AG04450 (cell line): ENCODE measurements around the gene RPTOR. TPM values are rescaled to one million over a fixed set of nuclear protein-coding genes. Genes with fewer than 3 reads are reported as not detected.
"Not testable (repeated sequence)": the region's sequence is repeated elsewhere in the genome, so short reads cannot be mapped to it uniquely, and the experiment has no call there.

Experiments used
- CTCF ChIA-PET: fragments of 300-600, 350-600 bp; formaldehyde crosslinking; extraction: SDS; loops from one replicate; lab custom pipeline; 2022; ENCODE audit warnings: antibody characterized with exemption, inconsistent platforms; lab: Charles Lee
- POLR2A ChIA-PET: fragments of 350-600 bp; formaldehyde crosslinking; extraction: SDS; loops from one replicate; lab custom pipeline; 2021; ENCODE audit warnings: antibody characterized with exemption, inconsistent platforms; lab: Yijun Ruan, JAX
- DNase-seq: peaks from one replicate; pipeline ENCODE4 v3.0.0-alpha.2; 2011; ENCODE audit warnings: low read depth, low spot score
- H3K27ac ChIP-seq: one replicate; pipeline ENCODE4 v1.5.1; 2012; ENCODE audit warnings: low read depth, low read length, control low read depth
- H3K27me3 ChIP-seq: one replicate; pipeline ENCODE4 v1.6.0; 2012; ENCODE audit warnings: low read length; ENCODE audit not compliant: control insufficient read depth, insufficient read depth
- H3K4me3 ChIP-seq: 2 replicates; pipeline ENCODE4 v1.5.1; 2011; ENCODE audit warnings: mild to moderate bottlenecking, low read depth, low read length, control low read depth
- H3K9me3 ChIP-seq: 2 replicates; pipeline ENCODE4 v1.5.1; 2012; ENCODE audit warnings: low read length; ENCODE audit not compliant: control insufficient read depth, insufficient read depth
- polyA plus RNA-seq: library from polyadenylated mRNA; depleted of rRNA; stranded (reverse); fragments of >200 nt; gene quantifications from 2 replicates; pipeline ENCODE4 v1.2.3, GENCODE V29; 2011
- TF ChIP-seq, protein P1 (sequence below): IDR thresholded peaks from 2 replicates; pipeline ENCODE4 v1.5.1; 2011; ENCODE audit warnings: low read depth, low read length, control low read depth, inconsistent platforms

RPTOR gene
- polyA plus RNA-seq, 1 experiment = 6.2 TPM

DNA sequence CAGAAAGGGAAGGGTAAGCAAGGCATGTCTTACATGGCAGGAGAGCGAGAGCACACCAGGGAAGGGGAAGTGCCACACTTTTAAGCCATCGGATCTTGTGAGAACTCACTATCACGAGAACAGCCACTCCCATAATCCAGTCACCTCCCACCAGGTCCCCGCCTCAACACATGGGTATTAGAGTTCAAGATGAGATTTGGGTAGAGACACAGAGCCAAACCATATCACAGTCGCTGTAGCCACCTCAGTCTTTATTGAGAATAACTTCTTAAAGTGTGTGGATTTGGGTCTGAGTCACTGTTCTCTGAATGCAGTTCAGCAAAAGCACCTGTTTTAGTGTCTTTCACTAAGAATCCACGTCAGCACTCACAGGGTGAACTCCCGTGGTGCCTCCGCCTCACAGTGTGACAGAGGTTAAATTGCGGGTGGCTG lies 251.8 kb downstream of the RPTOR start:
- Histone ChIP-seq H3K9me3 (no peaks in the 10 kb centered on the region; the same call in 1 of the 2 replicates), H3K4me3 (no peak overlapping the region), H3K27ac (no peak overlapping the region), H3K27me3 (no peaks in the 10 kb centered on the region)
- CTCF ChIA-PET = no interaction called here
- TF ChIP-seq, protein P1, sequence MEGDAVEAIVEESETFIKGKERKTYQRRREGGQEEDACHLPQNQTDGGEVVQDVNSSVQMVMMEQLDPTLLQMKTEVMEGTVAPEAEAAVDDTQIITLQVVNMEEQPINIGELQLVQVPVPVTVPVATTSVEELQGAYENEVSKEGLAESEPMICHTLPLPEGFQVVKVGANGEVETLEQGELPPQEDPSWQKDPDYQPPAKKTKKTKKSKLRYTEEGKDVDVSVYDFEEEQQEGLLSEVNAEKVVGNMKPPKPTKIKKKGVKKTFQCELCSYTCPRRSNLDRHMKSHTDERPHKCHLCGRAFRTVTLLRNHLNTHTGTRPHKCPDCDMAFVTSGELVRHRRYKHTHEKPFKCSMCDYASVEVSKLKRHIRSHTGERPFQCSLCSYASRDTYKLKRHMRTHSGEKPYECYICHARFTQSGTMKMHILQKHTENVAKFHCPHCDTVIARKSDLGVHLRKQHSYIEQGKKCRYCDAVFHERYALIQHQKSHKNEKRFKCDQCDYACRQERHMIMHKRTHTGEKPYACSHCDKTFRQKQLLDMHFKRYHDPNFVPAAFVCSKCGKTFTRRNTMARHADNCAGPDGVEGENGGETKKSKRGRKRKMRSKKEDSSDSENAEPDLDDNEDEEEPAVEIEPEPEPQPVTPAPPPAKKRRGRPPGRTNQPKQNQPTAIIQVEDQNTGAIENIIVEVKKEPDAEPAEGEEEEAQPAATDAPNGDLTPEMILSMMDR = no peak
- POLR2A ChIA-PET = no interaction called here
- no peak for DNase-seq

DNA sequence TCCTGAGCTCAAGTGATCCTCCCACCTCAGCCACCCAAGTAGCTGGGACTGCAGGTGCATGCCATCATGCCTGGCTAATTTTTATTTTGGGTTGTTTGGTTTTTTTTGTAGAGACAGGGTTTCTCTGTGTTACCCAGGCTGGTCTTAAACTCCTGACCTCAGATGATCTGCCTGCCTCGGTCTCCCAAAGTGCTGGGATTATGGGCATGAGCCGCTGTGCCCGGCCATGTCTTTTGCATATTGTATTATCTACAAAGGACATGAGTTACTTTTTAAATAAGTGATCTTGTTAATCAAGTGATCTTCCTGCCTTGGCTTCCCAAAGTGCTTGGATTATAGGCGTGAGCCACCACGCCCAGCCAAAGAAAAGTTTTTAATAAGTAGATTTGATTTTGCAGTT lies 252.6 kb downstream of the RPTOR start:
- H3K9me3 ChIP-seq, DNase-seq, POLR2A ChIA-PET, H3K27ac ChIP-seq, H3K27me3 ChIP-seq, CTCF ChIA-PET, H3K4me3 ChIP-seq: not testable (repeated sequence)

DNA sequence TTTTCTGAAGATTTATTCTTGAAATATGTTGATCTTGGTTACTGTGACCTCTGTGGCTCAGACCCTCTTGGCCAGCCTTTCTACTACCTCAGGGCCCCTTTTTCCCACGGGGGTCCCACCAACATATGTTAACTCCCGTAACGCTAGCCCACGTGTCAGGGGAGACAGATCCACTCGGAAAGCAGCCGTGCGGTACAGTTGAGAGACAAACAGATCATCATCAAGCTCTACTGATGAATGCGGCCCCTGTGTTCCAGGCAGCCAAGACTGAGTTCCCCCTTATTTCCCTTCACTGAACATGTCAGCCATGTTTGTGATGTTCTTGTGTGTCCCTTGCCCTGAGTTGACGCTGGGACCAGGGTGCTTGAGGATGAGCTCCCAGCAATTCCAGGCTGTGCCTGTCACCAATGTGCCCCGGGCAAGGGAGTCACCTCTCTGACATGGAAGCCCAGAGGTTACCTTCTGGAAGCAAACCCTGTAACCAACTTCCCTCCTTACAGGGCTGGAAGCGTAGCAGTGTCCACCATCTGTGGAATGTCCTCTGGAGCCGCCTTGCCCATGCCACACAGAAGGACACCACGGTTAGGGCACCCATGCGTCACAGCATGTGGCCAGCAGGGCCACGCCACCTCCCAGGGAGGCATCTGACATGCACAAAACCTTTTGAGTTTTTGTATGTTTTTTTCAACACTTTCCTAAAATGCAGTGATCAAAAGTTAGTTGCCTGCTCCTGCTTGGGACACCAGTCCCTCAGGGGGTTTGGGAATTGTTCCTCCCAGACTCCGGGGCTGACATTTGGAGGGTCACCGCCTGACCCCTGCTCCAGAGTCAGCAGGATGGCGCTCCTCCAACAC lies 253.3 kb downstream of the RPTOR start:
- CTCF ChIA-PET = no interaction called here
- H3K27ac ChIP-seq = no peak overlapping the region

DNA sequence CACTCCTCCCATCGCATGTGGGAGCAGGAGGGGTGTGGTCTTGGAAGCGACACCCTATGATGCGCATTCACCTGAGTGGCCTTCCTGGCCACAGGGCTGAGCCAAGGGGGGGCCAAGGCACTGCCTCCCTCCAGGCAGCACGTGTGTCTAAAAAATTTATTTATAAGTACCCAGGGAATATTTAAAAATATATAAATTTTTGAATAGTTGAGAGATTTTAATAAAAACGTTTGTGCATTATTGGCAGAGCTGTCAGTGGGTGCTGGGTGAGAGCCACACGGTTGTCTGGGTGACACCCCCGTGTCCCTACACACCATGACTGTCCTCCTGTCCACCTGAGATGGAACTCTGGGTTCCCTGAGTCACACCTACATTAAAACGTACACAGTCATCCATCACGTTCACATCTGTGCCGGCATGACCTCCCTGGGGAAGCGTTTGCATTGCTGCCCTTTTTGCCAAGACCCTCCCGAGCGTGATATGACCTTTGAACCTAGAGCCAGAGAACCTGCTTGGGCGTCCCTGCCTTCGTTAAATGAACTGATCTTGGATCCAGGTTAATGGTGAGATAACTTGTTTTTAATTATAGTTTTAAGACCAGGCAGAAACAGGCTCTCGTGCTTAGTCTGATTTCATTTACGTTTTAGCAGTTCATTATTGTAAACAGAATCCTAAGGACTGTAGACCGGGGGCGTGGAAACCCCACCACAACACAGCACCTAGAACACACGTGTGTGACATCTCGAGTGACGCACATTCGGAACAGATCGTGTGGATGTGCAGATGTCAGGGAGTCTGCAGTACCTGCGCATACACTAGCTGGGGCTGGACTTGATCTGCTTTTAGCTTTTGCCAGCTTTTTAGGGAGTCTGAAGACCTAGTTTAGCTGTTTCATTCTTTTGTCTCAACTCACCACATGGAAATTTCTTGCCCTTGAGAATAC lies 254.2 kb downstream of the RPTOR start:
- ChIA-PET POLR2A (no interaction called here), CTCF (no interaction called here)
- Histone ChIP-seq H3K27me3 (no peaks in the 10 kb centered on the region), H3K9me3 (peaks cover 4% of the 10 kb centered on the region; the same call in 1 of the 2 replicates), H3K4me3 (no peak overlapping the region), H3K27ac (no peak overlapping the region)
- TF ChIP-seq, protein P1 = no peak
- DNase-seq = no peak

More for the DNA sequence above, 253.3 kb downstream of the RPTOR start:
- DNase-seq = no peak
- TF ChIP-seq, protein P1 = no peak
- H3K27me3 ChIP-seq = no peaks in the 10 kb centered on the region
- H3K9me3 ChIP-seq = no peaks in the 10 kb centered on the region; the same call in 1 of the 2 replicates
- POLR2A ChIA-PET = no interaction called here
- no peak overlapping the region for H3K4me3 ChIP-seq

DNA sequence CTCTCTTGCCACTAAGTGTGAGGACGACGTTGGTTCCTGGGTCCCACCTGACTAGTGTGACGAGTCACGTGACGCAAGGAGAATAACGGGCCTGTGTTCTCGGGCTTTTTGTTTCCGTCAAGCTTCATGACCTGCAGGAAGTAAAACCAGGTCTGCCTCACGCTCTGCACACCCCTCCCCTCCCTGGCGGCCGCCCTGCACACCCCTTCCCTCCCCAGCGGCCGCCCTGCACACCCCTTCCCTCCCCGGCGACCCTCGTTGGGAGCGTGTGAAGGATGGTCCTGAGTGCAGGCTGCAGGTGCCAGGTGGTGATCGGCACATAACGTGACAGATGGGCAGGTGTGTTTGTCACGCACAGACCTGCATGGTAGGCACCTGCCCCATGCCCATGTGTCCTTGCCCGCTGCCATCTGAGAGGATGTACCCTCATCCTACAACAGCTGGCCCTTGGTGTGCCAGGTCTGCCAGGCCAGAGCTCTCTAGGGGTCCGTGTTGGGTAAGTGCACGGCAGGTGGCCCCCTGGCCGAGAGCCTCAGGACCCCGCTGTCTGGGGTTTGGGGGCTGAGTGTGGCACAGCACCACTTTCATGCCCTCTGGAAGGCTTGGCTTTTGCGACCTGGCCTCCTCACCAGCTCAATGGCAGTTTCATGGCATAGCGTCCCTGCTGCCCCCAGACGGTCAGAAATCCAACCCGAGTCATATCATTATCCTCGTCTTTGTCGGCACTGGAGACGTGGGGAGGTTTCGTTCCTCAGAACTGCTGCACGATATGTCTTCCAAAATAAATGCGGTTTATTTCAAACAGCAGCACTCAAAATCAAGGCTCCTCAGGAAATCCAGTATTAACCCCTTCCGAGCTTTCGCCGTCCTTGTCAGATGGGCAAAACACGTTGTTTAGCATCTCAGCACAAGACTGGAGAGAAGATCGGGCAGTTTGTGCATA lies 255.2 kb downstream of the RPTOR start:
- no peak overlapping the region for H3K27ac ChIP-seq
- DNase-seq = no peak
- peaks cover 4% of the 10 kb centered on the region; the same call in 1 of the 2 replicates for H3K9me3 ChIP-seq
- H3K4me3 ChIP-seq = no peak overlapping the region
- ChIA-PET CTCF (no interaction called here), POLR2A (no interaction called here)
- TF ChIP-seq, protein P1 = no peak
- H3K27me3 ChIP-seq = no peaks in the 10 kb centered on the region
